ENCODE measurements around the gene MAP2K3. TPM values are rescaled to one million over a fixed set of nuclear protein-coding genes. Genes with fewer than 3 reads are reported as not detected.

MAP2K3 gene
- polyA plus RNA-seq, 1 donor (not counting 4 experiments of a cell fraction or from before 2014, with no cell fraction given), result 22.4 TPM

- H3K4me2 ChIP-seq (ENCODE audit: control insufficient read depth, extremely low read depth, insufficient read depth, low read depth, low read length), result no peak overlapping the region
- no peaks in the 10 kb centered on the region for H3K27me3 ChIP-seq (ENCODE audit: control insufficient read depth, extremely low read depth, insufficient read depth, low read length)
- FAIRE-seq (no peak), DNase-seq (ENCODE audit: low read depth, low spot score) (no peak)
- no peaks in the 10 kb centered on the region for H3K9me1 ChIP-seq (ENCODE audit: control insufficient read depth, extremely low read depth, insufficient read depth, low read length)
- peaks cover 3% of the 10 kb centered on the region for H4K20me1 ChIP-seq (ENCODE audit: control insufficient read depth, extremely low read depth, insufficient read depth, low read length)
- peaks cover 10% of the 10 kb centered on the region for H3K79me2 ChIP-seq (ENCODE audit: control insufficient read depth, insufficient read depth, low read length)
- dilution Hi-C loops (cut with MboI; ENCODE audit: extremely low pct_ligation_motif_present, low sequenced_read_pairs), result no loop called here
- no peak for TF ChIP-seq EZH2 (IDR thresholded peaks at IDR 0.05; ENCODE audit: low read length)
- TF ChIP-seq, protein P1, sequence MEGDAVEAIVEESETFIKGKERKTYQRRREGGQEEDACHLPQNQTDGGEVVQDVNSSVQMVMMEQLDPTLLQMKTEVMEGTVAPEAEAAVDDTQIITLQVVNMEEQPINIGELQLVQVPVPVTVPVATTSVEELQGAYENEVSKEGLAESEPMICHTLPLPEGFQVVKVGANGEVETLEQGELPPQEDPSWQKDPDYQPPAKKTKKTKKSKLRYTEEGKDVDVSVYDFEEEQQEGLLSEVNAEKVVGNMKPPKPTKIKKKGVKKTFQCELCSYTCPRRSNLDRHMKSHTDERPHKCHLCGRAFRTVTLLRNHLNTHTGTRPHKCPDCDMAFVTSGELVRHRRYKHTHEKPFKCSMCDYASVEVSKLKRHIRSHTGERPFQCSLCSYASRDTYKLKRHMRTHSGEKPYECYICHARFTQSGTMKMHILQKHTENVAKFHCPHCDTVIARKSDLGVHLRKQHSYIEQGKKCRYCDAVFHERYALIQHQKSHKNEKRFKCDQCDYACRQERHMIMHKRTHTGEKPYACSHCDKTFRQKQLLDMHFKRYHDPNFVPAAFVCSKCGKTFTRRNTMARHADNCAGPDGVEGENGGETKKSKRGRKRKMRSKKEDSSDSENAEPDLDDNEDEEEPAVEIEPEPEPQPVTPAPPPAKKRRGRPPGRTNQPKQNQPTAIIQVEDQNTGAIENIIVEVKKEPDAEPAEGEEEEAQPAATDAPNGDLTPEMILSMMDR (optimal IDR thresholded peaks at IDR 0.05 in 1 of 3, IDR thresholded peaks at IDR 0.05 in 1 of 3, conservative IDR thresholded peaks at IDR 0.05 in 1 of 3; ENCODE audit: extremely low read depth in 1 of 3, insufficient read depth in 2 of 3, low read length in 3 of 3), result no peak
- H2AFZ ChIP-seq (ENCODE audit: control insufficient read depth, low read length), result no peak overlapping the region
- no peak overlapping the region for H3K9ac ChIP-seq (ENCODE audit: control insufficient read depth, extremely low read depth, insufficient read depth, low read length)
- peaks cover 2% of the 10 kb centered on the region for H3K9me3 ChIP-seq (ENCODE audit: control insufficient read depth, low read depth, low read length)
- peaks cover 34 to 51% of the 10 kb centered on the region in 2 experiments for H3K36me3 ChIP-seq (ENCODE audit: control insufficient read depth in 2 of 2, extremely low read depth in 1 of 2, insufficient read depth in 2 of 2, low read length in 2 of 2)
- no peak overlapping the region for H3K27ac ChIP-seq (ENCODE audit: control insufficient read depth, insufficient read depth, low read length)
- no peak overlapping the region for H3K4me3 ChIP-seq (ENCODE audit: control insufficient read depth in 2 of 3, extremely low read depth in 1 of 3, insufficient read depth in 2 of 3, low read depth in 1 of 3, low read length in 3 of 3)
- no peaks in the 10 kb centered on the region for H3K4me1 ChIP-seq (ENCODE audit: control insufficient read depth, extremely low read depth, insufficient read depth, low read length)
Observed at GRCh38 chr17:21301593-21302550, 17.4 kb downstream of the MAP2K3 start.

GRCh38 chr17:21302711-21303425 is 18.4 kb downstream of the MAP2K3 start:
- Histone ChIP-seq H3K27ac (ENCODE audit: control insufficient read depth, insufficient read depth, low read length) (no peak overlapping the region), H3K4me2 (ENCODE audit: control insufficient read depth, extremely low read depth, insufficient read depth, low read depth, low read length) (no peak overlapping the region), H4K20me1 (ENCODE audit: control insufficient read depth, extremely low read depth, insufficient read depth, low read length) (no peaks in the 10 kb centered on the region), H3K4me3 (ENCODE audit: control insufficient read depth in 2 of 3, extremely low read depth in 1 of 3, insufficient read depth in 2 of 3, low read depth in 1 of 3, low read length in 3 of 3) (no peak overlapping the region), H3K4me1 (ENCODE audit: control insufficient read depth, extremely low read depth, insufficient read depth, low read length) (no peaks in the 10 kb centered on the region), H3K79me2 (ENCODE audit: control insufficient read depth, insufficient read depth, low read length) (peaks cover 2% of the 10 kb centered on the region), H3K9me3 (ENCODE audit: control insufficient read depth, low read depth, low read length) (peaks cover 2% of the 10 kb centered on the region), H2AFZ (ENCODE audit: control insufficient read depth, low read length) (no peak overlapping the region), H3K27me3 (ENCODE audit: control insufficient read depth, extremely low read depth, insufficient read depth, low read length) (no peaks in the 10 kb centered on the region), H3K9ac (ENCODE audit: control insufficient read depth, extremely low read depth, insufficient read depth, low read length) (no peak overlapping the region), H3K36me3 (ENCODE audit: control insufficient read depth in 2 of 2, extremely low read depth in 1 of 2, insufficient read depth in 2 of 2, low read length in 2 of 2) (peaks cover 34 to 51% of the 10 kb centered on the region in 2 experiments), H3K9me1 (ENCODE audit: control insufficient read depth, extremely low read depth, insufficient read depth, low read length) (no peaks in the 10 kb centered on the region)
- no peak for DNase-seq (ENCODE audit: low read depth, low spot score)
- no peak for TF ChIP-seq EZH2 (IDR thresholded peaks at IDR 0.05; ENCODE audit: low read length)
- TF ChIP-seq, protein P1 (optimal IDR thresholded peaks at IDR 0.05 in 1 of 3, IDR thresholded peaks at IDR 0.05 in 1 of 3, conservative IDR thresholded peaks at IDR 0.05 in 1 of 3; ENCODE audit: extremely low read depth in 1 of 3, insufficient read depth in 2 of 3, low read length in 3 of 3), result no peak
- no peak for FAIRE-seq
- dilution Hi-C loops (cut with MboI; ENCODE audit: extremely low pct_ligation_motif_present, low sequenced_read_pairs), result no loop called here
